NT2/D1 (cell line): ENCODE data around the gene KDM4B.

ENCODE experiments used
- SUZ12 ChIP-seq: IDR thresholded peaks from 2 replicates; pipeline ENCODE4 v1.6.1; 2011; ENCODE audit not compliant: insufficient read length, insufficient read depth; ENCODE audit errors: extremely low read depth
- YY1 ChIP-seq: IDR thresholded peaks from 2 replicates; pipeline ENCODE4 v1.6.1; 2011; ENCODE audit not compliant: insufficient read length, insufficient read depth
- ZNF274 ChIP-seq: IDR thresholded peaks from 2 replicates; pipeline ENCODE4 v1.6.1; 2011; ENCODE audit warnings: mild to moderate bottlenecking, low read depth, low read length

DNA sequence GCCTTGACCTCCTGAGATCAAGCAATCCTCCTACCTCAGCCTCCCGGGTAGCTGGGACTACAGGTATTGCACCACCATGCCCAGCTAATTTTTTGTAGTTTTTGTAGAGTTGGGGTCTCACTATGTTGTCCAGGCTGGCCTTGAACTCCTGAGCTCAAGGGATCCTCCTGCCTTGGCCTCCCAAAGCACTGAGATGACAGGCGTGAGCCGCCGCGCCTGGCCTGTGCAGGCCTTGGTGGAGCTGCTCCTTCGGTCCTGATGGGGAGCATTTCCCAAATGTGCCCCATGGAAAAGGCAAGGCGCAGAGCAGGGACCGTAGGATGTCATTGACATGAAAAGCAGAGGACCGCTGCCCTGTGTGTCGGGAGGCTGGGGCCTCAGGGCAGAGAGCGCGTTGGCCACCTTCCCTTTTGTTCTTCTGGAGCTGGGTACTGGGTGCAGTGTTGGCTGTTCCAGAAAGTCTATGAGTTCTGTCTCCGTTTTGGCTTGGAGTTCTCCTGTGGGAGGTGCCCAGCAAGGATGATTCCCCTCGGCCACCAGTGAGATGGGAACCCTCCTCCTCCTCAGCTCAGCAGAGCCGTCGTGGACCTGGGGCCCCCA lies 128.5 kb downstream of the KDM4B start:
- TF ChIP-seq ZNF274 (no peak), SUZ12 (no peak), YY1 (no peak)
